Muscle layer of colon (tissue), 2 donors: ENCODE results near the gene USH2A.
"Not testable (repeated sequence)": the region's sequence is repeated elsewhere in the genome, so short reads cannot be mapped to it uniquely, and the experiment has no call there.

Experiments
- H3K27ac ChIP-seq: one replicate; pipeline ENCODE4 v1.7.0; 2013; ENCODE audit warnings: low read depth, mild to moderate bottlenecking, low read length, moderate library complexity
- H3K27me3 ChIP-seq, 2 donors: one replicate each; pipeline ENCODE4 v1.7.0; 2013; ENCODE audit warnings: low read length in 2 of 2, mild to moderate bottlenecking in 2 of 2; ENCODE audit not compliant: insufficient read depth in 2 of 2, control insufficient read depth in 1 of 2
- H3K36me3 ChIP-seq: one replicate; pipeline ENCODE4 v1.7.0; 2013; ENCODE audit warnings: mild to moderate bottlenecking, low read length; ENCODE audit not compliant: insufficient read depth
- H3K4me1 ChIP-seq: one replicate; pipeline ENCODE4 v1.7.0; 2013; ENCODE audit warnings: mild to moderate bottlenecking, low read length; ENCODE audit not compliant: insufficient read depth
- H3K4me3 ChIP-seq, 2 donors: one replicate each; pipeline ENCODE4 v1.7.0; 2013; ENCODE audit warnings: low read length in 2 of 2, low read depth in 1 of 2, mild to moderate bottlenecking in 1 of 2, moderate library complexity in 1 of 2
- H3K9ac ChIP-seq: one replicate; pipeline ENCODE4 v1.7.0; 2013; ENCODE audit warnings: low read length
- H3K9me3 ChIP-seq: one replicate; pipeline ENCODE4 v1.7.0; 2013; ENCODE audit warnings: mild to moderate bottlenecking, low read length
- donor health status: abdominal sarcoma.
- donor health status: Adenocarcinoma of cecum.

Gene USH2A

DNA sequence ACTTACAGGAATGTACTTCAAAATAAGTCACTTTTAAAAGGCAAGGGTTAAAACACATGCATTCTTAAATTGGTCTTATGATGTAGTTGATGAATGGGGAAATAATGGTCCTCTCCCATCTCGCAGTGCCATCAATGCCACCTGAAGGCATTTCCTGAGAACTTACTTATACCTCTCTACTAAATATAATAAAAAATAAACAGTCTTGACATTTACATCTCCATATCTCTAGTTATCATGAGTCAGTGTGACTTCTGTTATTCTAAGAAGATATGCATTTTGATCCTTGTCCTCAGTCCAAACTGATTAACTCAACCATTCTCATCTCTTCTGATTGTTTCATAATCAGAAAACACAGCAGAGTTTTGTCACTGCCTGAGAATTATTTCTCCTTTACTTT is 253.9 kb downstream of the USH2A start:
- Histone ChIP-seq H3K9me3 (no peaks in the 10 kb centered on the region), H3K9ac (no peak overlapping the region), H3K27me3 (no peaks in the 10 kb centered on the region), H3K4me3 (no peak overlapping the region), H3K27ac (no peak overlapping the region), H3K4me1 (peaks cover 13% of the 10 kb centered on the region), H3K36me3 (no peaks in the 10 kb centered on the region)

- Histone ChIP-seq H3K4me3 (no peak overlapping the region), H3K36me3 (no peaks in the 10 kb centered on the region), H3K27me3 (no peaks in the 10 kb centered on the region), H3K9me3 (no peaks in the 10 kb centered on the region), H3K4me1 (peaks cover 9% of the 10 kb centered on the region), H3K27ac (no peak overlapping the region), H3K9ac (no peak overlapping the region)
These were observed 254.7 kb downstream of the USH2A start for GRCh38 chr1:216168546-216168945.

- H3K9ac ChIP-seq, result no peak overlapping the region
- H3K27ac ChIP-seq, result no peak overlapping the region
- no peaks in the 10 kb centered on the region for H3K36me3 ChIP-seq
- no peaks in the 10 kb centered on the region for H3K9me3 ChIP-seq
- H3K27me3 ChIP-seq, result no peaks in the 10 kb centered on the region
- no peak overlapping the region for H3K4me3 ChIP-seq
- no peaks in the 10 kb centered on the region for H3K4me1 ChIP-seq
These were observed 269.2 kb downstream of the USH2A start for GRCh38 chr1:216154063-216154462.

DNA sequence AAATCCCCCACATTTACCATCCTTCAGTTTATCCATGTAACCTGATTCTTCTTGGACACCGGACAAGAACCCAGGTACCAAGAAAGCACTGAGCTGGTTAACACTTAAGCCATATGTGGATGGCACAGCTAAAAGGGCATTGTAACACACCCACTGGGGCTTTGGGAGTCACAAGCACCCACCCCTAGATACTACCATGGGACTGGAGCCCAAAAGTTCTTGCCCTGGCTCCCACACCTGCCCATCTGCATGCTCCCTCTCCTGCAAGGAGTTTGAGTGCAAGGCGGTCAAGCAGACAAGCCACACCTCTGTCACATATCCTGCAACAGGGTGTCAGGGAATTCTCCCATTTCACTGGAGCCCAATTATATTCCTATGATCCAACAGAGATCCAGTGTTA is 270.1 kb downstream of the USH2A start:
- Histone ChIP-seq H3K36me3 (no peaks in the 10 kb centered on the region), H3K9ac (no peak overlapping the region), H3K4me3 (no peak overlapping the region), H3K27me3 (no peaks in the 10 kb centered on the region), H3K27ac (no peak overlapping the region), H3K4me1 (no peaks in the 10 kb centered on the region), H3K9me3 (no peaks in the 10 kb centered on the region)

DNA sequence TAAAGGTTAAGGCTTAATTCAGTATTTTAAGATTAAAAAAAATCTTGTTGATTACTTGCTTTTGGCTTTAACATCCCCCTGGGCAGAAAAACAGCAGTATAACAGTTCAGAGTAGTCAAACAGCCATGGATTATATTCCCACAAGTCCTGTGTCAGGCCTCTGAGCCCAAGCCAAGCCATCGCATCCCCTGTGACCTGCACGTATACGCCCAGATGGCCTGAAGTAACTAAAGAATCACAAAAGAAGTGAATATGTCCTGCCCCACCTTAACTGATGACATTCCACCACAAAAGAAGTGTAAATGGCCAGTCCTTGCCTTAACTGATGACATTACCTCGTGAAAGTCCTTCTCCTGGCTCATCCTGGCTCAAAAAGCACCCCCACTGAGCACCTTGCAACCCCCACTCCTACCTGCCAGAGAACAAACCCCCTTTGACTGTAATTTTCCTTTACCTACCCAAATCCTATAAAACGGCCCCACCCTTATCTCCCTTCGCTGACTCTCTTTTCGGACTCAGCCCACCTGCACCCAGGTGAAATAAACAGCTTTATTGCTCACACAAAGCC is 277.7 kb downstream of the USH2A start:
- not testable (repeated sequence) for H3K9me3 ChIP-seq, H3K27ac ChIP-seq, H3K36me3 ChIP-seq, H3K27me3 ChIP-seq, H3K4me1 ChIP-seq, H3K4me3 ChIP-seq, H3K9ac ChIP-seq

DNA sequence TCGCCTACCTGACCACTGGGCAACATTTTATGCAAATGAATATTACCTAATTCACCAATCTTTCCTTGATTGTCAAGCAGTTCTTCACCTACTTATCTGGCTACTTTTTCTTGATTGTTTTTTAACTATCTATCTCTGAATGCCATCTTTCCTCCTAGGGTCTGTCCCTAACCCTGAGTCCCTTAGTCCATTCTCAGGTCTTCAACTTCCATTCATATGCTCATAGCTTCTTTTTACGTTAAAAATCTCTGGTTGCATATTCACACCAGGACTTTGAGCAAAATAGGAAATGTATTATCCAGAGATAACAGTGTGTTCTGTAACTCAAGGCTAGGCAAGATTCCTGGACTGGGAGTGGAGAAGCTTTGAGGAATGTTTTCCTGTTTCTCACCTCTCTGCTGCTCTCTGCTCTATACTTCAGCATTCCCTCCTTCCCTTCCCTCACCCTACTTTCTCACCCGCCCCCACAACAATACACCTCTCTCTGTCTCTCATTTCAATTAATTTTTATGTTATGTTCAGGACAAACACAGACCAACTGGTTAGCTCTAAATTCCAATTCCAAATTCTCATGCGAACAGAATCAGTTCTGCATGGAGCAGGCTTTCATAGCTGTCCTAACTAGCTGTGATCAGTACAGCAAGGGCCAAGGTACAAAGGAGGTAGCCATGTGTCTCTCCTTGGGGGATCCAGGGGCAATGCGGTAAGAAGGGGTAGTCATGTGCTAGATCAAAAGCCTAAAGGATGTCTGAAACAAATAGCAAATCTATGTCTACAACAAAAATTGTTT is 278.4 kb downstream of the USH2A start:
- Histone ChIP-seq H3K9me3 (no peaks in the 10 kb centered on the region), H3K4me3 (no peak overlapping the region), H3K9ac (no peak overlapping the region), H3K27me3 (no peaks in the 10 kb centered on the region), H3K4me1 (no peaks in the 10 kb centered on the region), H3K36me3 (no peaks in the 10 kb centered on the region), H3K27ac (no peak overlapping the region)

DNA sequence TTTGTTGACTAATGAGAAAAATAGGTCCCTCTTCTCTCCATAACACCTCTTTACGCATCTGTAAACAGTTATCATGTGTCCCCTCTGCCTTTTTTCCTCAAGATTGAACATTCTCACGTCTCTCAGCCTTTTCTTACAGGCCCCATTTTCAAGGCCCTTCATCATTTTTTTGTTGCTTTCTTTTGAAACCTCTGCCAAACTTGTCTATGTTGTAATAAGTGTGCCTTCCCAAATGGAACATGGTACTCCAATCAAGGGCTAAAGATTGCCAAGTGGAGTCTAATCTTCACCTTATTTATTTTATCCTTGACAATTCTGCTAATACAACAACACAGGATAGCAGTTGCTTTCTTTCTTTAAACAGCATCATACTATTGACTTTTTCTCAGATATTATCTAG is 280.3 kb downstream of the USH2A start:
- Histone ChIP-seq H3K36me3 (no peaks in the 10 kb centered on the region), H3K4me1 (no peaks in the 10 kb centered on the region), H3K9me3 (no peaks in the 10 kb centered on the region), H3K9ac (no peak overlapping the region), H3K27me3 (no peaks in the 10 kb centered on the region), H3K27ac (no peak overlapping the region), H3K4me3 (no peak overlapping the region)

DNA sequence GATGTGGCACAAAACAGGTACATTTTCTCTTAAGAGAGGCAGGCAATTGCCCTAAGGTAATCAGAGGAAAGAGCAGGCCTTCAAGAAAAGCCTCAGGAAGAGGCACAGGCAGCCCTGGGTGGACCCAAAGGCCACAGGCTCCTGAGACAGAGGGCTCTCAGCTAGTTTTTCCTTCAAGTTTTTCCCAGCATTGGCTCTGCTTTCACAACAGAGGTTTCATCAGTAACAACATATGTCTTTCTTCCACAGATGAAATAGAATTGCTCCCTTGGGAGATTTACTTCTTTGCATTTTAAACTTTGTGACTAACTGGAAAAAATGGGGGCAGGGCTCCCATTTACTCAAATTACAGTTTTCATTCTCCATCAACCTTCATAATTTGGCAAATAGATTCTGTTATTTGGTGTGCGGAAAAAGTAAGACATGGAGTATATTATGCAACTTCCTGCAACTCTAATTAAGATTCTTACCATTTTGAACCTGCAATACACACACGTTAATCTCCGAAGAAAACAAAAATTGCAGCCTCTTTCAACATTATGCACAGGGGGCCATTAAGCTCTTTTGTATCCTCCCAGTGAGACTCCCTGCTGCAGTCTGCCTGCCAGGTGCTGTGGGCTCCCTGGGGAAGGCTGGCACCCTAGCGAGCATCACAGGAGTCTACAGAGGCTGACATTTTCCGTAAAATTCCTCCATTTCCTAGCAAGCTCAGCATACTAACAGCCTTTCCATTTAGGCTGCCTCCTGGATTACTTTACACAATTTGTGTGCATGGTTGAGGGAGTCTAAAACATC is 282.3 kb downstream of the USH2A start:
- H3K27me3 ChIP-seq, result no peaks in the 10 kb centered on the region
- no peaks in the 10 kb centered on the region for H3K4me1 ChIP-seq
- H3K4me3 ChIP-seq, result no peak overlapping the region
- H3K9me3 ChIP-seq, result no peaks in the 10 kb centered on the region
- no peak overlapping the region for H3K9ac ChIP-seq
- H3K36me3 ChIP-seq, result no peaks in the 10 kb centered on the region
- no peak overlapping the region for H3K27ac ChIP-seq

DNA sequence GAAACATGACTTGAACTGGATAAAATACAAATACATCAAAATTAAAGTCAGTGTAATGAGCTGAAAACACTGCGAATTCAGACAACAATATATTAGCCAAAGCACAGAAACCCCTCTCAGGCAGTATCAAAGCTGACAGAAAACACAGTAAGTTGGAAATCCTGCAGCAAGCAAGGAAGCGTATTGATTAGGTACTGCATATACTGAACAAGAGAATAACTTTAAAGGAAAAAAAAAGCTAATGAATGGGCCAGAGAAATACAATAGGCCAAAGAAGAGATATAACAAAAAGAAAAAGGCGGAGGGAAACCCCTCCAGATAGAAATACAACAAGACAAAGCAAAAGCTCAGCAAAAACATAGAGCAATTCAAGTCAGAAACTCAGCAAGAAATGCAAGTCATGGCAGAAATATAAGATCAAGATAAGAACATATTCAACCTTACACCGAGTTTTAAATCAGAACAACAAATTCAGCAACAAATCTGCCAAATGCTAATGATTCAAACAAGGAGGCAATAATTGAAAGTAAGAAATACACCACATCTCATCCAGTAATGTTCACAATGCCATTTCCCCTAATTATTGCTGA is 299.0 kb downstream of the USH2A start:
- H3K27ac ChIP-seq, result no peak overlapping the region
- H3K4me3 ChIP-seq, result no peak overlapping the region
- no peak overlapping the region for H3K9ac ChIP-seq
- no peaks in the 10 kb centered on the region for H3K9me3 ChIP-seq
- no peaks in the 10 kb centered on the region for H3K4me1 ChIP-seq
- H3K36me3 ChIP-seq, result no peaks in the 10 kb centered on the region
- no peaks in the 10 kb centered on the region for H3K27me3 ChIP-seq

GRCh38 chr1:216123446-216124191 is 299.6 kb downstream of the USH2A start:
- Histone ChIP-seq H3K4me3 (no peak overlapping the region), H3K27ac (no peak overlapping the region), H3K27me3 (no peaks in the 10 kb centered on the region), H3K9me3 (no peaks in the 10 kb centered on the region), H3K36me3 (no peaks in the 10 kb centered on the region), H3K9ac (no peak overlapping the region), H3K4me1 (no peaks in the 10 kb centered on the region)

- no peak overlapping the region for H3K9ac ChIP-seq
- no peak overlapping the region for H3K4me3 ChIP-seq
- H3K36me3 ChIP-seq, result no peaks in the 10 kb centered on the region
- H3K4me1 ChIP-seq, result no peaks in the 10 kb centered on the region
- no peak overlapping the region for H3K27ac ChIP-seq
- H3K27me3 ChIP-seq, result no peaks in the 10 kb centered on the region
- no peaks in the 10 kb centered on the region for H3K9me3 ChIP-seq
These were observed 303.6 kb downstream of the USH2A start for GRCh38 chr1:216119600-216119999.
